Pancreas (tissue), 10 donors: ENCODE data around the gene COQ10A. TPM values are rescaled to one million over a fixed set of nuclear protein-coding genes. Genes with fewer than 3 reads are reported as not detected.

Experiments
- ATAC-seq, 4 donors: fragments of 200-7000 bp; cut with Tn5 transposase; one replicate each; pipeline versions ENCODE4 v1.8.0 to v1.9.1; 2020; ENCODE audit warnings: mild to moderate bottlenecking in 4 of 4, moderate library complexity in 4 of 4
- DNase-seq, 6 donors: peaks; one replicate each; pipeline ENCODE4 v3.0.0-alpha.2; 2020
- FAIRE-seq: peaks from 2 replicates; lab custom pipeline; 2012; peaks lifted over from hg19 to GRCh38; lab: Jason Lieb, UNC
- H3K27ac ChIP-seq, 4 donors: fragments of 200-600 bp; sonication (generic); 1 replicate in 3 of 4; 2 replicates in 1 of 4; pipeline versions ENCODE4 v1.5.0 to v1.8.0; 2020
- H3K27me3 ChIP-seq, 4 donors: fragments of 200-600 bp; one replicate each; pipeline ENCODE4 v1.8.0; 2021
- H3K36me3 ChIP-seq, 3 donors: fragments of 200-600 bp; sonication (generic) in 1 of 3; one replicate each; pipeline versions ENCODE4 v1.5.0 to v1.8.0; 2020 to 2021
- H3K4me1 ChIP-seq, 3 donors: fragments of 200-600 bp; one replicate each; pipeline ENCODE4 v1.8.0; 2021
- H3K4me3 ChIP-seq, 4 donors: fragments of 200-600 bp; sonication (generic) in 2 of 4; one replicate each; pipeline versions ENCODE4 v1.5.0 to v1.8.0; 2020 to 2021
- H3K9me3 ChIP-seq, 4 donors: fragments of 200-600 bp; one replicate each; pipeline ENCODE4 v1.8.0; 2021
- WGBS, 2 donors: extraction: QIAGEN DNeasy Blood & Tissue Kit; methylation state at CpG; one replicate each; pipeline ENCODE4 v1.1.7; 2013; 5-methylcytosine and 5-hydroxymethylcytosine counted together
- intact Hi-C, 3 donors: fragments of 100-400 bp; cut with DNase I; formaldehyde crosslinking; loops; one replicate each; pipeline versions ENCODE4 v1.11.1 to v1.14.2; 2022
- polyA plus RNA-seq, 2 donors: library from polyadenylated mRNA; stranded (reverse); fragments of 200-250 nt; gene quantifications; one replicate each; pipeline ENCODE4 v1.2.3, GENCODE V29; 2013
- total RNA-seq, 6 donors: library from RNA; stranded (reverse); fragmentation: NEBNext Ultra II Directional in 4 of 6; extraction: Animal tissue kit (Norgen Biotek cat#: 25700) in 4 of 6; gene quantifications; one replicate each; pipeline versions ENCODE4 v1.2.1 to v1.2.4, GENCODE V29; 2021 to 2023
- TF ChIP-seq, protein P1 (sequence below), 4 donors: fragments of 200-600 bp; sonication (generic) in 3 of 4; IDR thresholded peaks; one replicate each; pipeline versions ENCODE4 v1.5.0 to v1.8.0; 2021; ENCODE audit warnings: antibody characterized with exemption in 4 of 4
- donor health status: healthy with polysubstance abuse.
- donor health status: DM: no; HTN: no; CAD: no; lungs with moderate emphysema.
- donor health status: DM: no; HTN: no; CAD: no.
- donor health status: control.
- donor health status: control.
- donor health status: Bipolar disorder and iron deficiency.
- donor health status: DM: yes; HTN: yes; CAD: no.
- donor health status: DM: no; HTN: no; CAD: no.
- donor health status: DM: no; HTN: no; CAD: no.
- donor health status: DM: yes; HTN: yes; CAD: no.

COQ10A gene
- total and polyA plus RNA-seq, 8 donors, result 8.0 to 36.4 (median 11.8) TPM

DNA sequence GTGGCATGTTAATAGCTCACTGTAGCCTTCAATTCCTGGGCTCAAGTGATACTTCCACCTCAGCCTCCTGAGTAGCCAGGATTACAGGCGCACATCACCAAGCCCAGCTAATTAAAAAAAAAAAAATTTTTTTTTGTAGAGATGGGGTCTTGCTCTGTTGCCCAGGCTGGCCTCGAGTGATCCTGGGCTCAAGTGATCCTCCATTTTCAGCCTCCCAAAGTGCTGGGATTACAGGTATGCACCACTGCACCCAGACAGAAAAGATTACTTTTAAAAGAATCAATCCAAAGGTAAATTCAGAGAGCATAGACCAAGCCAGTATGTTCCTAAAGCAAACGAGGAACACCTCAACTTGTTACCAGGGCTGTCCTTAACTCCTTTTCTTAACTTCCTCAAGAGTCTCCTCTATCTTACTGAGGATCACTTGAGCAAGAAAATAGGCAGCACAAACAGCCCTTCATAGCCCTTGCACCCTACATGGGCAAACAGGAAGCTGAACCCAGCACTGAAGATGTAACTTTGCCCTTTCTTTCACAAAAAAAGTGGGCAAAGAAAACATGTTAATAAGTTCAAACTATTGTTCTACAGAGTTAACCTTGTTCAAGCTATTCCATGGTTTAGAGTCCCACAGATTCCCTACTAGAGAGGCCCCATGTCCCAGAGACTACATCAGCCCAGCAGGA is 22.1 kb downstream of the COQ10A start:
- Histone ChIP-seq H3K9me3 (no peaks in the 10 kb centered on the region), H3K36me3 (peaks cover 1 to 13% (median 2%) of the 10 kb centered on the region in 3 donors), H3K4me3 (no peak overlapping the region), H3K27ac (no peak overlapping the region), H3K27me3 (no peaks in the 10 kb centered on the region), H3K4me1 (peaks cover 0 to 26% (median 0%) of the 10 kb centered on the region in 3 donors)
- 77 to 81% methylated on average over 3 of the region's 3 CpGs for WGBS, 2 donors
- ATAC-seq (no peak), DNase-seq (no peak), FAIRE-seq (no peak)
- intact Hi-C loops, result no loop called here
- TF ChIP-seq, protein P1, sequence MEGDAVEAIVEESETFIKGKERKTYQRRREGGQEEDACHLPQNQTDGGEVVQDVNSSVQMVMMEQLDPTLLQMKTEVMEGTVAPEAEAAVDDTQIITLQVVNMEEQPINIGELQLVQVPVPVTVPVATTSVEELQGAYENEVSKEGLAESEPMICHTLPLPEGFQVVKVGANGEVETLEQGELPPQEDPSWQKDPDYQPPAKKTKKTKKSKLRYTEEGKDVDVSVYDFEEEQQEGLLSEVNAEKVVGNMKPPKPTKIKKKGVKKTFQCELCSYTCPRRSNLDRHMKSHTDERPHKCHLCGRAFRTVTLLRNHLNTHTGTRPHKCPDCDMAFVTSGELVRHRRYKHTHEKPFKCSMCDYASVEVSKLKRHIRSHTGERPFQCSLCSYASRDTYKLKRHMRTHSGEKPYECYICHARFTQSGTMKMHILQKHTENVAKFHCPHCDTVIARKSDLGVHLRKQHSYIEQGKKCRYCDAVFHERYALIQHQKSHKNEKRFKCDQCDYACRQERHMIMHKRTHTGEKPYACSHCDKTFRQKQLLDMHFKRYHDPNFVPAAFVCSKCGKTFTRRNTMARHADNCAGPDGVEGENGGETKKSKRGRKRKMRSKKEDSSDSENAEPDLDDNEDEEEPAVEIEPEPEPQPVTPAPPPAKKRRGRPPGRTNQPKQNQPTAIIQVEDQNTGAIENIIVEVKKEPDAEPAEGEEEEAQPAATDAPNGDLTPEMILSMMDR (IDR thresholded peaks at IDR 0.05), result no peak

DNA sequence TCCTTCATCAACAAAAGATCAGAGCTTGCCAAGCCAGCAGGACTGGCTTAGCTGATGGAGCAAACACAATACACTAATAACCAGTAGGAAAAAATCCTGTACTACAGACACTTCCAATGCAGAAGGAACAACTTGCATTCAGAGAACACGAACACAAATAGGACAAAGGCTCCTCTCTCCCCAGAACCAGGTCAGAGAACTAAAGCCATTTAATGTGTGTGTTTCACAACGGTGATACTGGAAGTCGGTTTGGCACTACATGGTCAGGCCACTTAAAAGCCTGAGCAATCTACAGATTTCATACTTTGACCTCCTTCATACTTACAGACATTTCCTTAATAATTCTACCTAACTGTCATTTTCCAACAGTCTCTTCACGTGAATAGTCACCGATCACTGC is 27.1 kb downstream of the COQ10A start:
- 80 to 86% methylated on average over 5 of the region's 5 CpGs for WGBS, 2 donors
- ATAC-seq (no peak), DNase-seq (no peak), FAIRE-seq (no peak)
- Histone ChIP-seq H3K9me3 (no peaks in the 10 kb centered on the region), H3K27ac (no peak overlapping the region), H3K4me1 (peaks cover 4 to 26% (median 8%) of the 10 kb centered on the region in 3 donors), H3K27me3 (no peaks in the 10 kb centered on the region), H3K36me3 (no peaks in the 10 kb centered on the region), H3K4me3 (no peak overlapping the region)
- intact Hi-C loops, result no loop called here
- TF ChIP-seq, protein P1 (IDR thresholded peaks at IDR 0.05), result no peak

DNA sequence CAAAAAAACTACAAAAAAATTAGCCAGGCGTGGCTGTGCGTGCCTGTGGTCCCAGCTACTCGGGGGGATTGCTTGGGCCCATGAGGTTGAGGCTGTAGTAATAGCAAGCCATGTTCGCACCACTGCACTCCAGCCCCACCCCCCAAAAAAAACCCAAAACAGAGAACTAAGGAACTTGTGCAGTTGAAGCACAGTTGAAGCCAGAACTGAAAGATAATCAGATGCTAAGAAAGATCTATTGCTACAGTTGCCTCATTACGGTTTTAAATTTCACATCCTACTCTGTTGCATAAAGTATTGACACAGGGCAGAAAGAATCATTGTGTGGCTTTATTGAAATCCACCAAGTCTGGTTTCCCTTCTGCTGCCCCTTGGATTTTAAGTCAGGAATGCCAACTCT is 29.6 kb downstream of the COQ10A start:
- H3K9me3 ChIP-seq, result no peaks in the 10 kb centered on the region
- H3K4me1 ChIP-seq, result peaks cover 5 to 32% (median 14%) of the 10 kb centered on the region in 3 donors
- H3K27me3 ChIP-seq, result no peaks in the 10 kb centered on the region
- 76 to 82% methylated on average over 5 of the region's 5 CpGs for WGBS, 2 donors
- ATAC-seq, result no peak
- no peak for FAIRE-seq
- H3K4me3 ChIP-seq, result no peak overlapping the region
- TF ChIP-seq, protein P1 (IDR thresholded peaks at IDR 0.05), result no peak
- DNase-seq, result no peak
- no peaks in the 10 kb centered on the region for H3K36me3 ChIP-seq
- H3K27ac ChIP-seq, result no peak overlapping the region
- intact Hi-C loops, result no loop called here

DNA sequence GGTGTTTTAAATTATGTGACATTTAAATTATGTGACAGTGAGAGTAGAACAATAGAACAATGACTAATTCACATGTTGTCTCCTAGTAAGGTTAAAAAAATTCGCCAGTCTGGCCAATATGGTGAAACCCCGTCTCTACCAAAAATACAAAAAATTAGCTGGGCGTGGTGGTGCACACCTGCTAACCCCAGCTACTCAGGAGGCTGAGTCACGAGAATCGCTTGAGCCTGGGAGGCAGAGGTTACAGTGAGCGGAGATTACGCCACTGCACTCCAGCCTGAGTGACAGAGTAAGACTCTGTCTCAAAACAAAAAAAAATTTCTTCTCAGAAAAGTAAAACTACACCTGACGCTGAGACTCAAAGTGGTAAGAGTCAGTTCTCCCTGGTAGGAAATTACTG is 30.7 kb downstream of the COQ10A start:
- TF ChIP-seq, protein P1 (IDR thresholded peaks at IDR 0.05), result no peak
- no peak overlapping the region for H3K27ac ChIP-seq
- peaks cover 5 to 30% (median 14%) of the 10 kb centered on the region in 3 donors for H3K4me1 ChIP-seq
- DNase-seq (no peak), FAIRE-seq (no peak), ATAC-seq (no peak)
- H3K36me3 ChIP-seq, result no peaks in the 10 kb centered on the region
- intact Hi-C loops, result no loop called here
- WGBS, 2 donors, result 96 to 97% methylated on average over 8 of the region's 8 CpGs
- no peaks in the 10 kb centered on the region for H3K27me3 ChIP-seq
- H3K9me3 ChIP-seq, result no peaks in the 10 kb centered on the region
- H3K4me3 ChIP-seq, result no peak overlapping the region

DNA sequence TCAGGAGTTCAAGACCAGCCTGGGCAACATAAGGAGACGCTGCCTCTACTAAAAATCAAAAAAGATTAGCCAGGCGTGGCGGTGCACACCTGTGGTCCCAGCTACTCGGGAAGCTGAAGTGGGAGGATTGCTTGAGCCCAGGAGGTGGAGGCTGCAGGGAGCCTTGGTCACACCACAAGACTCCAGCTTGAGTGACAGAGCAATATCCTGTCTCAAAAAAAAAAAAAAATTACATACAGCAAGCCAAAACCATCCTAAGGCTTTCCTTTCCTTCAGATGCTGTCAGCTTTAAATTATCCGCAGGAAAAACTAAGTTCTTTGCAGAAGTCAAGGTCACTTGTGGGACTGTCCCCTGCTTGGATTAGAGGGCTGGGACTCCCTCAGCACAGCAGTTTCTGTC is 32.1 kb downstream of the COQ10A start:
- H3K27ac ChIP-seq, result peak overlapping the region in 2 of 4 donors; percentile 75 to 88
- no peak for FAIRE-seq
- intact Hi-C loops, result no loop called here

More for the DNA sequence above, 32.1 kb downstream of the COQ10A start:
- H3K9me3 ChIP-seq, result no peaks in the 10 kb centered on the region
- DNase-seq, result no peak
- peak overlapping the region in 2 of 4 donors; percentile 78 to 98 for H3K4me3 ChIP-seq
- TF ChIP-seq, protein P1 (IDR thresholded peaks at IDR 0.05), result no peak
- H3K27me3 ChIP-seq, result no peaks in the 10 kb centered on the region
- peaks cover 5 to 30% (median 14%) of the 10 kb centered on the region in 3 donors for H3K4me1 ChIP-seq
- H3K36me3 ChIP-seq, result no peaks in the 10 kb centered on the region
- WGBS, 2 donors, result 62 to 65% methylated on average over 5 of the region's 5 CpGs
- ATAC-seq, result no peak
